Measurements from ENCODE around the gene IMMP2L.

Gene IMMP2L

GRCh38 chr7:111429781-111430180 lies 132.5 kb downstream of the IMMP2L start:
- H3K9me3 ChIP-seq (ENCODE audit: control insufficient read depth in 2 of 2, low read length in 2 of 2): no peaks in the 10 kb centered on the region

GRCh38 chr7:111424768-111425167 lies 137.5 kb downstream of the IMMP2L start:
- Histone ChIP-seq H3K27me3 (ENCODE audit: control insufficient read depth in 1 of 2, insufficient read depth in 2 of 2, low read length in 2 of 2) (no peaks in the 10 kb centered on the region), H3K36me3 (ENCODE audit: control insufficient read depth in 2 of 2, insufficient read depth in 2 of 2, low read length in 2 of 2) (no peaks in the 10 kb centered on the region), H3K4me3 (ENCODE audit: low read length in 2 of 2) (no peak overlapping the region), H3K27ac (ENCODE audit: low read length) (no peak overlapping the region), H3K9ac (ENCODE audit: low read length in 2 of 2) (no peak overlapping the region), H3K4me1 (ENCODE audit: control insufficient read depth, insufficient read depth, low read length) (no peaks in the 10 kb centered on the region), H3K9me3 (ENCODE audit: control insufficient read depth in 2 of 2, low read length in 2 of 2) (no peaks in the 10 kb centered on the region)

More at GRCh38 chr7:111429781-111430180, 132.5 kb downstream of the IMMP2L start:
- H3K4me3 ChIP-seq (ENCODE audit: low read length in 2 of 2): no peak overlapping the region
- no peaks in the 10 kb centered on the region for H3K36me3 ChIP-seq (ENCODE audit: control insufficient read depth in 2 of 2, insufficient read depth in 2 of 2, low read length in 2 of 2)
- no peak overlapping the region for H3K9ac ChIP-seq (ENCODE audit: low read length in 2 of 2)
- H3K4me1 ChIP-seq (ENCODE audit: control insufficient read depth, insufficient read depth, low read length): no peaks in the 10 kb centered on the region
- H3K27me3 ChIP-seq (ENCODE audit: control insufficient read depth in 1 of 2, insufficient read depth in 2 of 2, low read length in 2 of 2): no peaks in the 10 kb centered on the region
- H3K27ac ChIP-seq (ENCODE audit: low read length): no peak overlapping the region

- Histone ChIP-seq H3K4me1 (ENCODE audit: control insufficient read depth, insufficient read depth, low read length) (no peaks in the 10 kb centered on the region), H3K27me3 (ENCODE audit: control insufficient read depth in 1 of 2, insufficient read depth in 2 of 2, low read length in 2 of 2) (no peaks in the 10 kb centered on the region), H3K36me3 (ENCODE audit: control insufficient read depth in 2 of 2, insufficient read depth in 2 of 2, low read length in 2 of 2) (no peaks in the 10 kb centered on the region), H3K27ac (ENCODE audit: low read length) (no peak overlapping the region), H3K9me3 (ENCODE audit: control insufficient read depth in 2 of 2, low read length in 2 of 2) (no peaks in the 10 kb centered on the region), H3K4me3 (ENCODE audit: low read length in 2 of 2) (no peak overlapping the region), H3K9ac (ENCODE audit: low read length in 2 of 2) (no peak overlapping the region)
Measured at GRCh38 chr7:111414374-111414773, 147.9 kb downstream of the IMMP2L start.

- H3K4me1 ChIP-seq (ENCODE audit: control insufficient read depth, insufficient read depth, low read length): no peaks in the 10 kb centered on the region
- no peaks in the 10 kb centered on the region for H3K36me3 ChIP-seq (ENCODE audit: control insufficient read depth in 2 of 2, insufficient read depth in 2 of 2, low read length in 2 of 2)
- H3K9ac ChIP-seq (ENCODE audit: low read length in 2 of 2): no peak overlapping the region
- no peaks in the 10 kb centered on the region for H3K27me3 ChIP-seq (ENCODE audit: control insufficient read depth in 1 of 2, insufficient read depth in 2 of 2, low read length in 2 of 2)
- H3K4me3 ChIP-seq (ENCODE audit: low read length in 2 of 2): no peak overlapping the region
- H3K27ac ChIP-seq (ENCODE audit: low read length): no peak overlapping the region
- H3K9me3 ChIP-seq (ENCODE audit: control insufficient read depth in 2 of 2, low read length in 2 of 2): no peaks in the 10 kb centered on the region
Measured at GRCh38 chr7:111413739-111414138, 148.6 kb downstream of the IMMP2L start.

- no peak overlapping the region for H3K9ac ChIP-seq (ENCODE audit: low read length in 2 of 2)
- no peaks in the 10 kb centered on the region for H3K9me3 ChIP-seq (ENCODE audit: control insufficient read depth in 2 of 2, low read length in 2 of 2)
- no peaks in the 10 kb centered on the region for H3K27me3 ChIP-seq (ENCODE audit: control insufficient read depth in 1 of 2, insufficient read depth in 2 of 2, low read length in 2 of 2)
- no peak overlapping the region for H3K27ac ChIP-seq (ENCODE audit: low read length)
- no peak overlapping the region for H3K4me3 ChIP-seq (ENCODE audit: low read length in 2 of 2)
- no peaks in the 10 kb centered on the region for H3K4me1 ChIP-seq (ENCODE audit: control insufficient read depth, insufficient read depth, low read length)
- H3K36me3 ChIP-seq (ENCODE audit: control insufficient read depth in 2 of 2, insufficient read depth in 2 of 2, low read length in 2 of 2): no peaks in the 10 kb centered on the region
Measured at GRCh38 chr7:111410899-111411298, 151.4 kb downstream of the IMMP2L start.

GRCh38 chr7:111409714-111410422 lies 152.4 kb downstream of the IMMP2L start:
- Histone ChIP-seq H3K9me3 (ENCODE audit: control insufficient read depth in 2 of 2, low read length in 2 of 2) (no peaks in the 10 kb centered on the region), H3K36me3 (ENCODE audit: control insufficient read depth in 2 of 2, insufficient read depth in 2 of 2, low read length in 2 of 2) (no peaks in the 10 kb centered on the region), H3K27ac (ENCODE audit: low read length) (no peak overlapping the region), H3K9ac (ENCODE audit: low read length in 2 of 2) (no peak overlapping the region), H3K4me1 (ENCODE audit: control insufficient read depth, insufficient read depth, low read length) (no peaks in the 10 kb centered on the region), H3K27me3 (ENCODE audit: control insufficient read depth in 1 of 2, insufficient read depth in 2 of 2, low read length in 2 of 2) (no peaks in the 10 kb centered on the region), H3K4me3 (ENCODE audit: low read length in 2 of 2) (no peak overlapping the region)

GRCh38 chr7:111408724-111409123 lies 153.6 kb downstream of the IMMP2L start:
- Histone ChIP-seq H3K27ac (ENCODE audit: low read length) (no peak overlapping the region), H3K9ac (ENCODE audit: low read length in 2 of 2) (no peak overlapping the region), H3K9me3 (ENCODE audit: control insufficient read depth in 2 of 2, low read length in 2 of 2) (no peaks in the 10 kb centered on the region), H3K36me3 (ENCODE audit: control insufficient read depth in 2 of 2, insufficient read depth in 2 of 2, low read length in 2 of 2) (no peaks in the 10 kb centered on the region), H3K27me3 (ENCODE audit: control insufficient read depth in 1 of 2, insufficient read depth in 2 of 2, low read length in 2 of 2) (no peaks in the 10 kb centered on the region), H3K4me3 (ENCODE audit: low read length in 2 of 2) (no peak overlapping the region), H3K4me1 (ENCODE audit: control insufficient read depth, insufficient read depth, low read length) (no peaks in the 10 kb centered on the region)

- H3K27ac ChIP-seq (ENCODE audit: low read length): no peak overlapping the region
- H3K27me3 ChIP-seq (ENCODE audit: control insufficient read depth in 1 of 2, insufficient read depth in 2 of 2, low read length in 2 of 2): no peaks in the 10 kb centered on the region
- H3K9ac ChIP-seq (ENCODE audit: low read length in 2 of 2): no peak overlapping the region
- H3K36me3 ChIP-seq (ENCODE audit: control insufficient read depth in 2 of 2, insufficient read depth in 2 of 2, low read length in 2 of 2): no peaks in the 10 kb centered on the region
- no peaks in the 10 kb centered on the region for H3K4me1 ChIP-seq (ENCODE audit: control insufficient read depth, insufficient read depth, low read length)
- no peak overlapping the region for H3K4me3 ChIP-seq (ENCODE audit: low read length in 2 of 2)
- no peaks in the 10 kb centered on the region for H3K9me3 ChIP-seq (ENCODE audit: control insufficient read depth in 2 of 2, low read length in 2 of 2)
Measured at GRCh38 chr7:111407258-111407657, 155.0 kb downstream of the IMMP2L start.

- Histone ChIP-seq H3K4me1 (ENCODE audit: control insufficient read depth, insufficient read depth, low read length) (no peaks in the 10 kb centered on the region), H3K4me3 (ENCODE audit: low read length in 2 of 2) (no peak overlapping the region), H3K27ac (ENCODE audit: low read length) (no peak overlapping the region), H3K9me3 (ENCODE audit: control insufficient read depth in 2 of 2, low read length in 2 of 2) (no peaks in the 10 kb centered on the region), H3K36me3 (ENCODE audit: control insufficient read depth in 2 of 2, insufficient read depth in 2 of 2, low read length in 2 of 2) (no peaks in the 10 kb centered on the region), H3K9ac (ENCODE audit: low read length in 2 of 2) (no peak overlapping the region), H3K27me3 (ENCODE audit: control insufficient read depth in 1 of 2, insufficient read depth in 2 of 2, low read length in 2 of 2) (no peaks in the 10 kb centered on the region)
Measured at GRCh38 chr7:111405621-111406020, 156.7 kb downstream of the IMMP2L start.

- H3K27me3 ChIP-seq (ENCODE audit: control insufficient read depth in 1 of 2, insufficient read depth in 2 of 2, low read length in 2 of 2): no peaks in the 10 kb centered on the region
- H3K36me3 ChIP-seq (ENCODE audit: control insufficient read depth in 2 of 2, insufficient read depth in 2 of 2, low read length in 2 of 2): no peaks in the 10 kb centered on the region
- H3K9ac ChIP-seq (ENCODE audit: low read length in 2 of 2): no peak overlapping the region
- H3K27ac ChIP-seq (ENCODE audit: low read length): no peak overlapping the region
- no peak overlapping the region for H3K4me3 ChIP-seq (ENCODE audit: low read length in 2 of 2)
- H3K9me3 ChIP-seq (ENCODE audit: control insufficient read depth in 2 of 2, low read length in 2 of 2): no peaks in the 10 kb centered on the region
- H3K4me1 ChIP-seq (ENCODE audit: control insufficient read depth, insufficient read depth, low read length): no peaks in the 10 kb centered on the region
Measured at GRCh38 chr7:111401516-111401915, 160.8 kb downstream of the IMMP2L start.

GRCh38 chr7:111400088-111400487 lies 162.2 kb downstream of the IMMP2L start:
- H3K27me3 ChIP-seq (ENCODE audit: control insufficient read depth in 1 of 2, insufficient read depth in 2 of 2, low read length in 2 of 2): no peaks in the 10 kb centered on the region
- no peaks in the 10 kb centered on the region for H3K36me3 ChIP-seq (ENCODE audit: control insufficient read depth in 2 of 2, insufficient read depth in 2 of 2, low read length in 2 of 2)
- no peak overlapping the region for H3K27ac ChIP-seq (ENCODE audit: low read length)
- H3K4me3 ChIP-seq (ENCODE audit: low read length in 2 of 2): no peak overlapping the region
- no peaks in the 10 kb centered on the region for H3K9me3 ChIP-seq (ENCODE audit: control insufficient read depth in 2 of 2, low read length in 2 of 2)
- no peaks in the 10 kb centered on the region for H3K4me1 ChIP-seq (ENCODE audit: control insufficient read depth, insufficient read depth, low read length)
- no peak overlapping the region for H3K9ac ChIP-seq (ENCODE audit: low read length in 2 of 2)
